Peyer's patch (tissue), 4 donors: ENCODE measurements around the gene ZNF516. TPM values are rescaled to one million over a fixed set of nuclear protein-coding genes. Genes with fewer than 3 reads are reported as not detected.

Experiments
- DNase-seq, 3 donors: peaks; one replicate each; pipeline ENCODE4 v3.0.0-alpha.2; 2017 to 2019
- H3K27ac ChIP-seq, 4 donors: fragments of 200-600 bp; sonication (generic); one replicate each; pipeline ENCODE4 v1.5.1; 2016 to 2019
- H3K27me3 ChIP-seq, 2 donors: fragments of 200-600 bp; sonication (generic); one replicate each; pipeline ENCODE4 v1.5.1; 2019
- H3K36me3 ChIP-seq, 3 donors: fragments of 200-600 bp; sonication (generic); one replicate each; pipeline ENCODE4 v1.5.1; 2016 to 2019
- H3K4me1 ChIP-seq, 4 donors: fragments of 200-600 bp; sonication (generic); one replicate each; pipeline ENCODE4 v1.5.1; 2016 to 2019
- H3K4me3 ChIP-seq, 4 donors: fragments of 200-600 bp; sonication (generic); 1 replicate in 3 of 4; 2 replicates in 1 of 4; pipeline ENCODE4 v1.5.1; 2016 to 2019; ENCODE audit warnings: mild to moderate bottlenecking in 1 of 4
- H3K9me3 ChIP-seq, 4 donors: fragments of 200-600 bp; sonication (generic); one replicate each; pipeline ENCODE4 v1.5.1; 2016 to 2019; ENCODE audit warnings: mild to moderate bottlenecking in 1 of 4
- CTCF ChIP-seq, 6 experiments: fragments of 450-650 bp in 4 of 6; fragments of 200-600 bp in 2 of 6; sonication (generic) in 1 of 6; IDR thresholded peaks; one replicate each; pipeline ENCODE4 v1.5.1; 2017 to 2019; ENCODE audit warnings: antibody characterized with exemption in 6 of 6, mild to moderate bottlenecking in 3 of 6, moderate library complexity in 1 of 6
- POLR2A ChIP-seq, 2 donors: fragments of 450-650 bp; IDR thresholded peaks; one replicate each; pipeline ENCODE4 v1.5.1; 2017; ENCODE audit warnings: antibody characterized with exemption in 2 of 2, mild to moderate bottlenecking in 2 of 2, moderate library complexity in 2 of 2
- total RNA-seq, 4 donors: library from RNA; depleted of rRNA; stranded (reverse); fragments of >200 nt; gene quantifications; one replicate each; pipeline ENCODE4 v1.1.0, GENCODE V29; 2016

ZNF516 gene
- total RNA-seq, 4 donors from 2014 or later = 19.8 to 39.6 (median 25.7) TPM

- TF ChIP-seq POLR2A (IDR thresholded peaks at IDR 0.05) (no peak), CTCF (IDR thresholded peaks at IDR 0.05) (no peak)
- DNase-seq = no peak
- Histone ChIP-seq H3K27me3 (no peaks in the 10 kb centered on the region), H3K27ac (no peak overlapping the region), H3K9me3 (no peaks in the 10 kb centered on the region), H3K4me1 (peaks cover 0 to 29% (median 0%) of the 10 kb centered on the region in 4 donors), H3K36me3 (no peaks in the 10 kb centered on the region), H3K4me3 (no peak overlapping the region)
These were observed 22.2 kb downstream of the ZNF516 start for GRCh38 chr18:76472829-76473228.

- no peak overlapping the region for H3K4me3 ChIP-seq
- no peak for DNase-seq
- H3K36me3 ChIP-seq = no peaks in the 10 kb centered on the region
- H3K9me3 ChIP-seq = no peaks in the 10 kb centered on the region
- TF ChIP-seq CTCF (IDR thresholded peaks at IDR 0.05) (no peak), POLR2A (IDR thresholded peaks at IDR 0.05) (no peak)
- H3K27ac ChIP-seq = no peak overlapping the region
- peaks cover 0 to 29% (median 0%) of the 10 kb centered on the region in 4 donors for H3K4me1 ChIP-seq
- no peaks in the 10 kb centered on the region for H3K27me3 ChIP-seq
These were observed 23.4 kb downstream of the ZNF516 start for GRCh38 chr18:76471593-76471992.

- no peak for DNase-seq
- no peak overlapping the region for H3K27ac ChIP-seq
These were observed 26.4 kb downstream of the ZNF516 start for GRCh38 chr18:76468345-76469304.

GRCh38 chr18:76467371-76468190, 27.5 kb downstream of the ZNF516 start:
- no peak overlapping the region for H3K27ac ChIP-seq

More at GRCh38 chr18:76468345-76469304, 26.4 kb downstream of the ZNF516 start:
- Histone ChIP-seq H3K36me3 (no peaks in the 10 kb centered on the region), H3K9me3 (no peaks in the 10 kb centered on the region), H3K4me3 (no peak overlapping the region), H3K27me3 (no peaks in the 10 kb centered on the region), H3K4me1 (peaks cover 0 to 9% (median 0%) of the 10 kb centered on the region in 4 donors)
- no peak for TF ChIP-seq POLR2A (IDR thresholded peaks at IDR 0.05)

GRCh38 chr18:76466410-76466991, 28.5 kb downstream of the ZNF516 start:
- TF ChIP-seq POLR2A (IDR thresholded peaks at IDR 0.05) (no peak), CTCF (IDR thresholded peaks at IDR 0.05) (no peak)
- Histone ChIP-seq H3K9me3 (no peaks in the 10 kb centered on the region), H3K27ac (no peak overlapping the region), H3K4me1 (peaks cover 0 to 9% (median 0%) of the 10 kb centered on the region in 4 donors), H3K27me3 (no peaks in the 10 kb centered on the region), H3K4me3 (no peak overlapping the region), H3K36me3 (peaks cover 0 to 4% (median 0%) of the 10 kb centered on the region in 3 donors)
- no peak for DNase-seq

More at GRCh38 chr18:76467371-76468190, 27.5 kb downstream of the ZNF516 start:
- Histone ChIP-seq H3K4me1 (peaks cover 0 to 9% (median 0%) of the 10 kb centered on the region in 4 donors), H3K36me3 (no peaks in the 10 kb centered on the region), H3K9me3 (no peaks in the 10 kb centered on the region), H3K27me3 (no peaks in the 10 kb centered on the region), H3K4me3 (no peak overlapping the region)
- DNase-seq = no peak
- TF ChIP-seq POLR2A (IDR thresholded peaks at IDR 0.05) = no peak
- TF ChIP-seq CTCF (IDR thresholded peaks at IDR 0.05) = no peak
